ENCODE results near the gene NR2C2. TPM values are rescaled to one million over a fixed set of nuclear protein-coding genes. Genes with fewer than 3 reads are reported as not detected.

The NR2C2 gene
- total and polyA plus RNA-seq, 9 of the 15 experiments (the other 6 are each of a cell fraction or from before 2014, with no cell fraction given) = 6.1 to 33.0 (median 14.6) TPM

DNA sequence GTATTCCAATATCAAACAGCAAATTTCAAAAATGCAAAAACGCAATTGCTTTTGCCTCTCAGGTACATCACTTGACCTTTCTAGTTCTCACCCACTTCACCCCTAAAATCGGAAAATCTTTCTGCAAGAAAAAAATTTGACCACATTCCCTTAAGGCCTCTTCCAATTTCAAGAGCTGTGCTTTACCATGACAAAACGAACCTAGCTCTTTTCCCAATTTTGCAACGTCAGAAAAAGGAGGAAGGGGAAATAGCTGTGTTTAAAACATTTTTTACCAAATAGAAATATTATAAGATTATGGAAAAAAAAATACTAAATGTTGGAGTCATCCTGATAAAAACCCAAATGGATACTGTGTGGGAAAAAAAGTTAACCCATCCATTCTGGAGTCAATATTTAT is 1.1 kb upstream of the NR2C2 start (continued):
- no peak for TF ChIP-seq RCOR1 (IDR thresholded peaks at IDR 0.05; ENCODE audit: borderline replicate concordance in 1 of 2, low read depth in 2 of 2, low read length in 2 of 2)
- no peak for TF ChIP-seq MTA3 (IDR thresholded peaks at IDR 0.05; ENCODE audit: borderline replicate concordance)
- TF ChIP-seq, protein P1, sequence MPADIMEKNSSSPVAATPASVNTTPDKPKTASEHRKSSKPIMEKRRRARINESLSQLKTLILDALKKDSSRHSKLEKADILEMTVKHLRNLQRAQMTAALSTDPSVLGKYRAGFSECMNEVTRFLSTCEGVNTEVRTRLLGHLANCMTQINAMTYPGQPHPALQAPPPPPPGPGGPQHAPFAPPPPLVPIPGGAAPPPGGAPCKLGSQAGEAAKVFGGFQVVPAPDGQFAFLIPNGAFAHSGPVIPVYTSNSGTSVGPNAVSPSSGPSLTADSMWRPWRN (IDR thresholded peaks at IDR 0.05; ENCODE audit: low read depth) = no peak
- TF ChIP-seq FOXA1 (IDR thresholded peaks at IDR 0.05; ENCODE audit: borderline replicate concordance) = no peak
- TF ChIP-seq PHB (CRISPR knock-in tag; IDR thresholded peaks at IDR 0.05) = no peak
- no peak for TF ChIP-seq E2F3 (CRISPR knock-in tag; IDR thresholded peaks at IDR 0.05)
- TF ChIP-seq FOXK1 (CRISPR knock-in tag; IDR thresholded peaks at IDR 0.05; ENCODE audit: borderline replicate concordance) = no peak
- peak; percentile 13; the same call in 1 of the 2 replicates for TF ChIP-seq ZNF316 (IDR thresholded peaks at IDR 0.05)
- no peak for TF ChIP-seq GATAD2A (IDR thresholded peaks at IDR 0.05)

DNA sequence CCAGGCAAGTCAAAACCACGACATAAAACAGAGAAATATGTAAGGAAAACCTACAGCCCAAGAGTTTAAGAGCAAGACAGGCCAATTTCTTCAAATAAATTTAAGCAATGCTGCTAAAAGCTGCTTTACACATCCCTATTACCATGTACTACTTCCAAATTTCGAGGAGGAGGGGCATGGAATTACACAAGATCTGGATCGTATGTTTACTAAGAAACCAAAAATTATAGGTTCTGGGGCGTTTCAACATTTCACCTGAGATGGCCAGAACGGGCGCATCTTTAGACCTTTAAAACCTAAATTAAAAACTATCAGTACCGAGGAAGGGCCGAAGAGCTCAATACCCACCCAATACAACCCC is 664 bp upstream of the NR2C2 start:
- H3K36me3 ChIP-seq (ENCODE audit: control insufficient read depth, insufficient read depth, low read length) = peaks cover 51% of the 10 kb centered on the region
- POLR2A ChIA-PET = interaction anchor here (0.7 to 1.7 kb wide), 9 partner anchors 9 to 383 kb away, joined by 3 to 12 read pairs (median 3); partner anchors contain the start of gene RBSN
- BruUV-seq (replicated peaks) = no TSS peak
- TF ChIP-seq FOXP1 (CRISPR knock-in tag; IDR thresholded peaks at IDR 0.05) (no peak), NR2C1 (IDR thresholded peaks at IDR 0.05) (no peak), NR2C1 (tag; IDR thresholded peaks at IDR 0.05) (0 out of 2 replicates have a peak, but pooled peaks have one; percentile 6), CBX2 (IDR thresholded peaks at IDR 0.05; ENCODE audit: insufficient read depth, low read length, poor library complexity, severe bottlenecking) (no peak), MCM7 (IDR thresholded peaks at IDR 0.05) (no peak), RUNX1 (IDR thresholded peaks at IDR 0.05; ENCODE audit: low read depth) (no peak), COPS2 (conservative IDR thresholded peaks at IDR 0.05) (no peak), FOXJ2 (tag; IDR thresholded peaks at IDR 0.05) (no peak), TCF7L2 (IDR thresholded peaks at IDR 0.05; ENCODE audit: low read depth, low read length) (no peak), RB1 (IDR thresholded peaks at IDR 0.05; ENCODE audit: low read depth) (no peak), SMARCA4 (IDR thresholded peaks at IDR 0.05) (0 out of 2 replicates have a peak, but pooled peaks have one; percentile 21)
- TF ChIP-seq, protein P2, sequence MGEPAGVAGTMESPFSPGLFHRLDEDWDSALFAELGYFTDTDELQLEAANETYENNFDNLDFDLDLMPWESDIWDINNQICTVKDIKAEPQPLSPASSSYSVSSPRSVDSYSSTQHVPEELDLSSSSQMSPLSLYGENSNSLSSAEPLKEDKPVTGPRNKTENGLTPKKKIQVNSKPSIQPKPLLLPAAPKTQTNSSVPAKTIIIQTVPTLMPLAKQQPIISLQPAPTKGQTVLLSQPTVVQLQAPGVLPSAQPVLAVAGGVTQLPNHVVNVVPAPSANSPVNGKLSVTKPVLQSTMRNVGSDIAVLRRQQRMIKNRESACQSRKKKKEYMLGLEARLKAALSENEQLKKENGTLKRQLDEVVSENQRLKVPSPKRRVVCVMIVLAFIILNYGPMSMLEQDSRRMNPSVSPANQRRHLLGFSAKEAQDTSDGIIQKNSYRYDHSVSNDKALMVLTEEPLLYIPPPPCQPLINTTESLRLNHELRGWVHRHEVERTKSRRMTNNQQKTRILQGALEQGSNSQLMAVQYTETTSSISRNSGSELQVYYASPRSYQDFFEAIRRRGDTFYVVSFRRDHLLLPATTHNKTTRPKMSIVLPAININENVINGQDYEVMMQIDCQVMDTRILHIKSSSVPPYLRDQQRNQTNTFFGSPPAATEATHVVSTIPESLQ (CRISPR knock-in tag; IDR thresholded peaks at IDR 0.05) = no peak
- TF ChIP-seq, protein P3, sequence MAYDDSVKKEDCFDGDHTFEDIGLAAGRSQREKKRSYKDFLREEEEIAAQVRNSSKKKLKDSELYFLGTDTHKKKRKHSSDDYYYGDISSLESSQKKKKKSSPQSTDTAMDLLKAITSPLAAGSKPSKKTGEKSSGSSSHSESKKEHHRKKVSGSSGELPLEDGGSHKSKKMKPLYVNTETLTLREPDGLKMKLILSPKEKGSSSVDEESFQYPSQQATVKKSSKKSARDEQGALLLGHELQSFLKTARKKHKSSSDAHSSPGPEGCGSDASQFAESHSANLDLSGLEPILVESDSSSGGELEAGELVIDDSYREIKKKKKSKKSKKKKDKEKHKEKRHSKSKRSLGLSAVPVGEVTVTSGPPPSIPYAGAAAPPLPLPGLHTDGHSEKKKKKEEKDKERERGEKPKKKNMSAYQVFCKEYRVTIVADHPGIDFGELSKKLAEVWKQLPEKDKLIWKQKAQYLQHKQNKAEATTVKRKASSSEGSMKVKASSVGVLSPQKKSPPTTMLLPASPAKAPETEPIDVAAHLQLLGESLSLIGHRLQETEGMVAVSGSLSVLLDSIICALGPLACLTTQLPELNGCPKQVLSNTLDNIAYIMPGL (CRISPR knock-in tag; IDR thresholded peaks at IDR 0.05) = no peak

More for the DNA sequence above, 664 bp upstream of the NR2C2 start:
- H3K9me1 ChIP-seq (ENCODE audit: control insufficient read depth, insufficient read depth, low read length) = no peaks in the 10 kb centered on the region
- peak overlapping the region; percentile 86 for H3K4me2 ChIP-seq (ENCODE audit: insufficient read depth, low read length)
- H3K27ac ChIP-seq (ENCODE audit: extremely low read depth, low read depth, low read length) = peak overlapping the region; percentile 99
- peak overlapping the region; percentile 96 to 99 for H3K9ac ChIP-seq (ENCODE audit: insufficient read depth in 1 of 2, low read depth in 2 of 2, low read length in 2 of 2)
- peaks cover 3% of the 10 kb centered on the region; the same call in 1 of the 2 replicates for H4K20me1 ChIP-seq (replicated peaks; ENCODE audit: control insufficient read depth, insufficient read depth, low read length)
- no peaks in the 10 kb centered on the region for H3K27me3 ChIP-seq (ENCODE audit: control insufficient read depth in 2 of 2, insufficient read depth in 2 of 2, low read length in 2 of 2)
- H3K4me3 ChIP-seq = peak overlapping the region; percentile 85
- 3% methylated on average over 8 of the region's 8 CpGs for WGBS (ENCODE audit: insufficient coverage, low coverage, missing lambda C conversion rate)
- no peaks in the 10 kb centered on the region for H3K9me3 ChIP-seq (replicated peaks; ENCODE audit: control insufficient read depth, insufficient read depth, low read depth, low read length)
- FAIRE-seq = no peak
- no peak for ATAC-seq
- DNase-seq (ENCODE audit: extremely low read depth in 1 of 4, low spot score in 3 of 4) = no peak
- peaks cover 5 to 31% of the 10 kb centered on the region in 2 experiments for H3K4me1 ChIP-seq (replicated peaks in 1 of 2; ENCODE audit: control insufficient read depth in 2 of 2, insufficient read depth in 2 of 2, low read length in 2 of 2)
- in situ Hi-C loops (cut with MboI) = no loop called here
- peaks cover 69% of the 10 kb centered on the region for H3K79me2 ChIP-seq (ENCODE audit: control insufficient read depth, insufficient read depth, low read length)
- intact Hi-C loops (cut with micrococcal nuclease) = no loop called here
- H2AFZ ChIP-seq (ENCODE audit: low read depth, low read length) = peak overlapping the region; percentile 96
- CTCF ChIA-PET (ENCODE audit: low intra/inter-chr PET ratio) = interaction anchor here (0.6 kb wide), 1 partner anchor 1109 kb away, joined by 3 read pairs; no protein-coding TSS in a partner anchor
